ENCODE measurements around the gene ARHGAP12. TPM values are rescaled to one million over a fixed set of nuclear protein-coding genes. Genes with fewer than 3 reads are reported as not detected.

The ARHGAP12 gene
- total RNA-seq, 2 experiments from 2014 or later = 40.3 to 41.1 TPM

DNA sequence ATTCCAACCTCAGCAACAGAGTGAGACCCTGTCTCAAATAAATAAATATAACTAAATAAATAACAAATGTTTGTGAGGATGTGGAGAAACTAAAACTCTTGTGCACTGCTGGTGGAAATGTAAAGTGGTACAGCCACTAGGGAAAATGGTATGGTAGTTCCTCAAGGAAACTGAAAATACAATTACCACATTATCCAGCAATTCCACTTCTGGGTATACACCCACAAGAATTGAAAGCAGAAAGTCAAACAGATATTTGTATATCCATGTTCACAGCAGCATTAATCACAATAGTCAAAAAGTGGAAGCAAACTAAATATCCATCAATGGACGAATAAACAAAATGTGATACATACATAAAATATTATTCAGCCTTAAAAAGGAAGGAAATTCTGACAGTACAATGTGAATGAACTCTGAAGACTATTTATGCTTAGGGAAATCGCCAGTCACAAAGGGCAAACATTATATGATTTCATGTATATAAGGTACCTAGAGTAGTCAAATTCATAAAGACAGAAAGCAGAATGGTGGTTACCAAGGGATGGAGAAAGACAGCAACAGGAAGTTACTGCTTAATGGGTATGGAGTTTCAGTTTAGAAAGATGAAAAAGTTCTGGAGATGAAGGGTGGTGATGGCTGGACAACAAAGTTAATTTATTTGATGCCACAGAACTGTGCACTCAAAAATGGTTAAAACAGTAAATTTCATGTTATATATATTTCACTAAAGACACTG lies 9.8 kb downstream of the ARHGAP12 start:
- no peaks in the 10 kb centered on the region for H3K27me3 ChIP-seq (ENCODE audit: control insufficient read depth in 1 of 2, insufficient read depth in 2 of 2, low read length in 2 of 2)
- H3K27me3 Mint-ChIP-seq = no peaks in the 10 kb centered on the region
- POLR2A ChIA-PET = interaction anchor here (1.0 kb wide), 1 partner anchor 11 kb away, joined by 4 read pairs; no protein-coding TSS in a partner anchor
- H3K4me1 ChIP-seq (ENCODE audit: insufficient read depth, low read length) = peaks cover 18% of the 10 kb centered on the region
- peaks cover 79% of the 10 kb centered on the region for H3K4me1 Mint-ChIP-seq (ENCODE audit: low read depth)
- peaks cover 10% of the 10 kb centered on the region for H3K36me3 Mint-ChIP-seq (ENCODE audit: low read depth)
- peak overlapping the region; percentile 22 for H3K4me3 Mint-ChIP-seq
- DNase-seq = no peak
- TF ChIP-seq, protein P1, sequence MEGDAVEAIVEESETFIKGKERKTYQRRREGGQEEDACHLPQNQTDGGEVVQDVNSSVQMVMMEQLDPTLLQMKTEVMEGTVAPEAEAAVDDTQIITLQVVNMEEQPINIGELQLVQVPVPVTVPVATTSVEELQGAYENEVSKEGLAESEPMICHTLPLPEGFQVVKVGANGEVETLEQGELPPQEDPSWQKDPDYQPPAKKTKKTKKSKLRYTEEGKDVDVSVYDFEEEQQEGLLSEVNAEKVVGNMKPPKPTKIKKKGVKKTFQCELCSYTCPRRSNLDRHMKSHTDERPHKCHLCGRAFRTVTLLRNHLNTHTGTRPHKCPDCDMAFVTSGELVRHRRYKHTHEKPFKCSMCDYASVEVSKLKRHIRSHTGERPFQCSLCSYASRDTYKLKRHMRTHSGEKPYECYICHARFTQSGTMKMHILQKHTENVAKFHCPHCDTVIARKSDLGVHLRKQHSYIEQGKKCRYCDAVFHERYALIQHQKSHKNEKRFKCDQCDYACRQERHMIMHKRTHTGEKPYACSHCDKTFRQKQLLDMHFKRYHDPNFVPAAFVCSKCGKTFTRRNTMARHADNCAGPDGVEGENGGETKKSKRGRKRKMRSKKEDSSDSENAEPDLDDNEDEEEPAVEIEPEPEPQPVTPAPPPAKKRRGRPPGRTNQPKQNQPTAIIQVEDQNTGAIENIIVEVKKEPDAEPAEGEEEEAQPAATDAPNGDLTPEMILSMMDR (IDR thresholded peaks at IDR 0.05) = no peak
- H3K9me3 ChIP-seq (ENCODE audit: control insufficient read depth in 1 of 2, insufficient read depth in 1 of 2, low read length in 2 of 2) = no peaks in the 10 kb centered on the region
- H3K27ac Mint-ChIP-seq = peak overlapping the region; percentile 35
- no peak overlapping the region for H3K4me3 ChIP-seq (ENCODE audit: low read length)
- intact Hi-C loops (cut with DNase I, micrococcal nuclease) = no loop called here
- no peaks in the 10 kb centered on the region for H3K9me3 Mint-ChIP-seq
- CTCF ChIA-PET = no interaction called here
- no peak for ATAC-seq (ENCODE audit: poor library complexity)
- no peaks in the 10 kb centered on the region for H3K36me3 ChIP-seq (ENCODE audit: insufficient read depth, low read length)
- no peak overlapping the region for H3K27ac ChIP-seq (ENCODE audit: low read depth in 1 of 2, low read length in 2 of 2)

DNA sequence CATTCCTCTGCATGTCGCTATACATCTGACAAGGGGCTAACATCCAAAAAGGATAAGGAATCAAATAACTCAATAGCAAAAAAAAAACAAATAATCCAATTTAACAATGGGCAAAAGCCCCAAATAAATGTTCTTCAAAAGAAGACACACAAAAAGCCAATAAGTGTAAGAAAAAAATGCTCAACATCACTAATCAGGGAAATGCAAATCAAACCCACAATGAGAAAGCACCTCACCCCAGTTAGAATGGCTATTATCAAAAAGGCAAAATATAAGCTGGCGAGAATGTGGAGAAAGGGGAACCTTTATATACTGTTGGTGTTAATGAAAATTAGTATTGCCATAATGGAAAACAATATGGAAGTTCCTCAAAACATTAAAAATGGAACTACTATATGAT lies 14.3 kb downstream of the ARHGAP12 start:
- no peak overlapping the region for H3K27ac ChIP-seq (ENCODE audit: low read depth in 1 of 2, low read length in 2 of 2)
- no peak overlapping the region for H3K4me3 ChIP-seq (ENCODE audit: low read length)
- H3K9me3 Mint-ChIP-seq = no peaks in the 10 kb centered on the region
- POLR2A ChIA-PET = interaction anchor here (3.9 kb wide), 1 partner anchor 15 kb away, joined by 14 read pairs; the partner anchor contains the start of gene ARHGAP12
- DNase-seq (no peak), ATAC-seq (ENCODE audit: poor library complexity) (no peak)
- no peak overlapping the region for H3K27ac Mint-ChIP-seq
- no peaks in the 10 kb centered on the region for H3K27me3 ChIP-seq (ENCODE audit: control insufficient read depth in 1 of 2, insufficient read depth in 2 of 2, low read length in 2 of 2)
- H3K36me3 ChIP-seq (ENCODE audit: insufficient read depth, low read length) = no peaks in the 10 kb centered on the region
- no peaks in the 10 kb centered on the region for H3K9me3 ChIP-seq (ENCODE audit: control insufficient read depth in 1 of 2, insufficient read depth in 1 of 2, low read length in 2 of 2)
- H3K4me1 ChIP-seq (ENCODE audit: insufficient read depth, low read length) = peaks cover 6% of the 10 kb centered on the region
- intact Hi-C loops (cut with DNase I, micrococcal nuclease) = no loop called here
- H3K36me3 Mint-ChIP-seq (ENCODE audit: low read depth) = peaks cover 28% of the 10 kb centered on the region
- no peak overlapping the region for H3K4me3 Mint-ChIP-seq
- TF ChIP-seq, protein P1 (IDR thresholded peaks at IDR 0.05) = no peak
- peaks cover 82% of the 10 kb centered on the region for H3K4me1 Mint-ChIP-seq (ENCODE audit: low read depth)
- no peaks in the 10 kb centered on the region for H3K27me3 Mint-ChIP-seq
- CTCF ChIA-PET = interaction anchor here (0.6 kb wide), 1 partner anchor 343 kb away, joined by 4 read pairs; no protein-coding TSS in a partner anchor

- POLR2A ChIA-PET = interaction anchor here (1.1 to 3.9 kb wide), 2 partner anchors 16 to 35 kb away, joined by 3 to 14 read pairs; partner anchors contain the start of gene ARHGAP12
Measured at GRCh38 chr10:31912898-31913850, 15.5 kb downstream of the ARHGAP12 start.

More at GRCh38 chr10:31912898-31913850, 15.5 kb downstream of the ARHGAP12 start:
- ATAC-seq (ENCODE audit: poor library complexity) (no peak), DNase-seq (no peak)
- Histone ChIP-seq H3K4me3 (ENCODE audit: low read length) (no peak overlapping the region), H3K4me1 (ENCODE audit: insufficient read depth, low read length) (peaks cover 5% of the 10 kb centered on the region), H3K36me3 (ENCODE audit: insufficient read depth, low read length) (peaks cover 6% of the 10 kb centered on the region), H3K27ac (ENCODE audit: low read depth in 1 of 2, low read length in 2 of 2) (no peak overlapping the region), H3K27me3 (ENCODE audit: control insufficient read depth in 1 of 2, insufficient read depth in 2 of 2, low read length in 2 of 2) (no peaks in the 10 kb centered on the region), H3K9me3 (ENCODE audit: control insufficient read depth in 1 of 2, insufficient read depth in 1 of 2, low read length in 2 of 2) (no peaks in the 10 kb centered on the region)
- H3K27ac Mint-ChIP-seq = no peak overlapping the region
- intact Hi-C loops (cut with DNase I, micrococcal nuclease) = no loop called here
- H3K4me3 Mint-ChIP-seq = peak overlapping the region; percentile 3
- CTCF ChIA-PET = interaction anchor here (0.6 to 1.6 kb wide), 2 partner anchors 9 to 39 kb away, joined by 3 read pairs; no protein-coding TSS in a partner anchor
- H3K9me3 Mint-ChIP-seq = no peaks in the 10 kb centered on the region
- H3K36me3 Mint-ChIP-seq (ENCODE audit: low read depth) = peaks cover 40% of the 10 kb centered on the region
- H3K4me1 Mint-ChIP-seq (ENCODE audit: low read depth) = peaks cover 85% of the 10 kb centered on the region
- no peaks in the 10 kb centered on the region for H3K27me3 Mint-ChIP-seq
- TF ChIP-seq, protein P1 (IDR thresholded peaks at IDR 0.05) = no peak
